Measurements from ENCODE around the gene M6PR.
"Not testable (repeated sequence)": the region's sequence is repeated elsewhere in the genome, so short reads cannot be mapped to it uniquely, and the experiment has no call there.

M6PR gene

GRCh38 chr12:8911606-8912268, 37.7 kb downstream of the M6PR start:
- no peak for DNase-seq

DNA sequence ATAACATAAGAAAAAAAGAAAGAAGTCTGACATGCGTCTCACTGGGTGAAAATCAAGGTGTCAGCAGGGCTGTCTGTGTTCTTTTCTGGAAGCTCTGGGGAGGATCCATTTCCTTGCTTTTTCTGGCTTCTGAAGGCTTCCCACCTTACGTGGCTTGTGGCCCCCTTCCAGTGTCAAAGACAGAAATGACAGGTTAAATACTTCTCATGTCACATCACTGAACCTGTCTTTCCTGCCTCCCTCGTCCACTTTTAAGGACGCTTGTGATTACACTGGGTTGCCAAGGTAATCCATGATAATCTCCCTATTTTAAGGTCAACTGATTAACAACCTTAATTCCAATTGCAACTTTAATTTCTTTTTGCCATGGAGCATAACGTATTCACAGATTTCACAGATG, 39.7 kb downstream of the M6PR start:
- no peak for DNase-seq

GRCh38 chr12:8907513-8907912, 41.9 kb downstream of the M6PR start:
- no peak for DNase-seq

GRCh38 chr12:8906266-8907180, 42.9 kb downstream of the M6PR start:
- no peak for DNase-seq

- no peak for DNase-seq
Observed at GRCh38 chr12:8905546-8905945, 43.9 kb downstream of the M6PR start.

GRCh38 chr12:8904665-8905064, 44.8 kb downstream of the M6PR start:
- no peak for DNase-seq

DNA sequence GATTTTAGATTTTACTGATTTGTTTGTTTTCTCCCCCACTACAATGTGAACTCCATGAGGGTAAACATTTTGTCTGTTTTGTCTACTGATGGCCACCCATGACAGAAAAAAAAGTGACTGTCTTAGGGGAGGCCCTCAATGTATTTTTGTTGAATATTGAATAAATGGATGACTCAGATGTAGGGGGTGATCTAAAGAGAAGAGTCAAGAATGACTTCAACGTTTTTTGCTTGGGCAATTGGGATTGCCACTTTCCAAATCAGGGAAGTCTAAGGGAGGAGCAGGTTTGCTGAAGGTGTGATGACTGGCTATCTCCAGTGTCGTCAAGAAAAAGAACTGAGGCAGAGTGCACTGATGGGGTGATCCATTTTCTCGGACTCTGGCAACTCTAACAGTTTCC, 45.8 kb downstream of the M6PR start:
- DNase-seq = no peak

GRCh38 chr12:8902703-8903102, 46.7 kb downstream of the M6PR start:
- not testable (repeated sequence) for DNase-seq

DNA sequence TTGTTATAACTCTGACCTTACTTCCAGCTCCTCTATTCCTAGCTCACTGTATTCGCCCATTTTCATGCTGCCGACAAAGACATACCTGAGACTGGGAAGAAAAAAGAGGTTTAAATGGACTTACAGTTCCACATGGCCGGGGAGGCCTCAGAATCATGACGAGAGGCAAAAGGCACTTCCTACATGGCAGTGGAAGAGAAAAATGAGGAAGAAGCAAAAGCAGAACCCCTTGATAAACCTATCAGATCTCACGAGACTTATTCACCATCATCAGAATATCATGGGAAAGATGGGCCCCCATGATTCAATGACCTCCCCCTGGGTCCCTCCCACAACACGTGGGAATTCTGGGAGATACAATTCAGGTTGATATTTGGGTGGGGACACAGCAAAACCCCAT, 49.6 kb downstream of the M6PR start:
- DNase-seq = no peak

- no peak for DNase-seq
Observed at GRCh38 chr12:8897081-8897480, 52.4 kb downstream of the M6PR start.

GRCh38 chr12:8894986-8895385, 54.5 kb downstream of the M6PR start:
- DNase-seq = no peak

- no peak for DNase-seq
Observed at GRCh38 chr12:8894378-8894777, 55.1 kb downstream of the M6PR start.

DNA sequence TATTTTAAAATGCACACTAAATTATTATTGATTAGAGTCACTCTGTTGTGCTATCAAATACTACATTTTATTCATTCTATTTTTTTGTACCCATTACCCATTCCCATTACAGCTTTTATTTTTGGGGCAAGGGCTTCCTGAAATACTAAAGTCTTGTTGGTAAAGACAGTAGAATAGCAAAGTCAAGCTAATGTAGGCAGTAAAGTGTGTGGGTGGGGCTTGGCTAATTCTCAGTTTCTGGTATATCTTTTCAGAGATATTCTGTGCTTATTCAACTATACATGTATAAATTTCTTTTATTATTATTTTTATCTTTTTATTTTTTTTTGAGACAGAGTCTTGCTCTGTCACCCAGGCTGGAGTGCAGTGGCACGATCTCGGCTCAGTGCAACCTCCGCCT, 57.5 kb downstream of the M6PR start:
- no peak for DNase-seq
